Ishikawa (cell line): ENCODE results near the gene SLC7A14.

ENCODE experiments used
- CEBPB ChIP-seq: IDR thresholded peaks from 2 replicates; pipeline ENCODE4 v1.6.1; 2012
- EGR1 ChIP-seq: IDR thresholded peaks from 2 replicates; pipeline ENCODE4 v1.6.1; 2012
- EP300 ChIP-seq: IDR thresholded peaks from 2 replicates; pipeline ENCODE4 v1.6.1; 2012; ENCODE audit warnings: borderline replicate concordance
- TAF1 ChIP-seq: IDR thresholded peaks from 2 replicates; pipeline ENCODE4 v1.6.1; 2012; ENCODE audit warnings: low read depth, mild to moderate bottlenecking
- TCF12 ChIP-seq: IDR thresholded peaks from 2 replicates; pipeline ENCODE4 v1.6.1; 2012; ENCODE audit warnings: low read depth
- YY1 ChIP-seq: IDR thresholded peaks from 2 replicates; pipeline ENCODE4 v1.6.1; 2012; ENCODE audit warnings: low read depth
- TF ChIP-seq, protein P1 (sequence below): IDR thresholded peaks from 2 replicates; pipeline ENCODE4 v1.6.1; 2012
- TF ChIP-seq, protein P2 (sequence below): IDR thresholded peaks from 2 replicates; pipeline ENCODE4 v1.6.1; 2012; ENCODE audit warnings: low read depth, mild to moderate bottlenecking
- TF ChIP-seq, protein P3 (sequence below): IDR thresholded peaks from 2 replicates; pipeline ENCODE4 v1.6.1; 2012

DNA sequence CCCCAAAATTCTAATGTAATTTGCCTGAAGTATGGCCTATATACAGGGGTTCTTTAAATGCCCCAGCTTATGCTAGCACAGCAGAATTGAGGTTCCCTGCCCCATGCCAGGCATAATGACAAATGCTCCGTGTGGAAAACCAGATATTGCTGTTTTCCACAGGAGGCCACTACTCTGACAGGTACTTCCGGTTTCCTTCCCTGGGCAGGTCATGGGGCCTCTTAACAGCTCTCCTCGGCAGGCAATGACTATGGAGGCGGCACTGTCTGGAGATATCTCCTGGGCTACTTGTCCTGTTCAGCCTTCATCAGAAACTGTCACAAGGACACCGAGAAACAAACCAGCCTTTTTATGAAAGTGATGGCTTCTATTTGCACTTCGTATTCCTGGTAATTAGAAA is 54.8 kb downstream of the SLC7A14 start:
- TF ChIP-seq, protein P1, sequence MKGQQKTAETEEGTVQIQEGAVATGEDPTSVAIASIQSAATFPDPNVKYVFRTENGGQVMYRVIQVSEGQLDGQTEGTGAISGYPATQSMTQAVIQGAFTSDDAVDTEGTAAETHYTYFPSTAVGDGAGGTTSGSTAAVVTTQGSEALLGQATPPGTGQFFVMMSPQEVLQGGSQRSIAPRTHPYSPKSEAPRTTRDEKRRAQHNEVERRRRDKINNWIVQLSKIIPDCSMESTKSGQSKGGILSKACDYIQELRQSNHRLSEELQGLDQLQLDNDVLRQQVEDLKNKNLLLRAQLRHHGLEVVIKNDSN = no peak
- TF ChIP-seq, protein P2, sequence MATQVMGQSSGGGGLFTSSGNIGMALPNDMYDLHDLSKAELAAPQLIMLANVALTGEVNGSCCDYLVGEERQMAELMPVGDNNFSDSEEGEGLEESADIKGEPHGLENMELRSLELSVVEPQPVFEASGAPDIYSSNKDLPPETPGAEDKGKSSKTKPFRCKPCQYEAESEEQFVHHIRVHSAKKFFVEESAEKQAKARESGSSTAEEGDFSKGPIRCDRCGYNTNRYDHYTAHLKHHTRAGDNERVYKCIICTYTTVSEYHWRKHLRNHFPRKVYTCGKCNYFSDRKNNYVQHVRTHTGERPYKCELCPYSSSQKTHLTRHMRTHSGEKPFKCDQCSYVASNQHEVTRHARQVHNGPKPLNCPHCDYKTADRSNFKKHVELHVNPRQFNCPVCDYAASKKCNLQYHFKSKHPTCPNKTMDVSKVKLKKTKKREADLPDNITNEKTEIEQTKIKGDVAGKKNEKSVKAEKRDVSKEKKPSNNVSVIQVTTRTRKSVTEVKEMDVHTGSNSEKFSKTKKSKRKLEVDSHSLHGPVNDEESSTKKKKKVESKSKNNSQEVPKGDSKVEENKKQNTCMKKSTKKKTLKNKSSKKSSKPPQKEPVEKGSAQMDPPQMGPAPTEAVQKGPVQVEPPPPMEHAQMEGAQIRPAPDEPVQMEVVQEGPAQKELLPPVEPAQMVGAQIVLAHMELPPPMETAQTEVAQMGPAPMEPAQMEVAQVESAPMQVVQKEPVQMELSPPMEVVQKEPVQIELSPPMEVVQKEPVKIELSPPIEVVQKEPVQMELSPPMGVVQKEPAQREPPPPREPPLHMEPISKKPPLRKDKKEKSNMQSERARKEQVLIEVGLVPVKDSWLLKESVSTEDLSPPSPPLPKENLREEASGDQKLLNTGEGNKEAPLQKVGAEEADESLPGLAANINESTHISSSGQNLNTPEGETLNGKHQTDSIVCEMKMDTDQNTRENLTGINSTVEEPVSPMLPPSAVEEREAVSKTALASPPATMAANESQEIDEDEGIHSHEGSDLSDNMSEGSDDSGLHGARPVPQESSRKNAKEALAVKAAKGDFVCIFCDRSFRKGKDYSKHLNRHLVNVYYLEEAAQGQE = no peak
- no peak for TF ChIP-seq TAF1
- TF ChIP-seq EGR1 = no peak
- no peak for TF ChIP-seq CEBPB
- TF ChIP-seq TCF12 = no peak
- TF ChIP-seq EP300 = no peak
- TF ChIP-seq, protein P3, sequence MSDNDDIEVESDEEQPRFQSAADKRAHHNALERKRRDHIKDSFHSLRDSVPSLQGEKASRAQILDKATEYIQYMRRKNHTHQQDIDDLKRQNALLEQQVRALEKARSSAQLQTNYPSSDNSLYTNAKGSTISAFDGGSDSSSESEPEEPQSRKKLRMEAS = no peak
- no peak for TF ChIP-seq YY1
